GM19397 (cell line): ENCODE data around the gene RAB14.

Source experiments
- ATAC-seq: cut with Tn5 transposase; IDR thresholded peaks from one replicate; pipeline ENCODE4 v1.9.1; 2021; ENCODE audit warnings: mild to moderate bottlenecking, moderate library complexity; ENCODE audit not compliant: unreplicated experiment

The RAB14 gene

GRCh38 chr9:121201738-121202533 is at the start of gene RAB14:
RAB14 (minus strand) TSS chr9:121201869; CDS start chr9:121193412, 8,457 bp downstream.
- peak; percentile 87 for ATAC-seq

DNA sequence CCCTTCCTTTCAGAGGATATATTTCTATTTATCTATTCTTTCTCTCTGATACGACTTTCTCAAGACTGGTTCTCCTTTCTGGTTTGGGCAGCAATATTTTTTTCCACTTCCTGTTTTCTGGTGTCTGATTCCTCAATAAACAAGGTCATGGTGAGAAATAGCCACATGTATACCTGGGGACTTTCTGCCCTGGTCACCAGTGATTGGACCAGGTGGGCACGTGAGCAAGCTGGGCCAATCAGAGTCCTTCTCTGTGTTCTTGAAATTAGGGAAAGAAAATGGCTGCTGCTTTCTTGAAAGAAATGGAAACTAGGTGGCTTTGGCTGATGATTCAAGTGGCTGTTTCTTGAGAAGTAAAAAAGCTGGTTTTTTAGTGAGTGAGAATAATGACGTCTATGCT is 47.9 kb upstream of the RAB14 start:
- no peak for ATAC-seq

- ATAC-seq: no peak
Observed at GRCh38 chr9:121246821-121247561, 45.3 kb upstream of the RAB14 start.

DNA sequence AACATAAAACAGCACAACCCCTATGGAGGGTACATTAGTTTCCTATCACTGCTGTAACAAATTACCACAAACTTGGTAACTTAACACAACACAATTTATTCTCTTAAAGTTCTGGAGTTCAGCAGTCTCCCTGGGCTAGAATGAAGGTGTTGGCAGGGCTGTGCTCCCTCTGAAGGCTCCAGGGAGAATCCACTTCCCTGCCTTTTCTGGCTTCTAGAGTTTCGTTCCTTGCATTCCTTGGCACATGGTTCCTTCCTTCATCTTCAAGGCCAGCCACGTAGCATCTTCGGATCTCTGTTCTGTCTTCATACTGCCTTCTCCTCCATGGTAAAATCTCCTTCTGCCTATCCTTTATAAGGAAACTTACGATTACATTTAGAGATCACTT is 41.3 kb upstream of the RAB14 start:
- ATAC-seq: no peak

DNA sequence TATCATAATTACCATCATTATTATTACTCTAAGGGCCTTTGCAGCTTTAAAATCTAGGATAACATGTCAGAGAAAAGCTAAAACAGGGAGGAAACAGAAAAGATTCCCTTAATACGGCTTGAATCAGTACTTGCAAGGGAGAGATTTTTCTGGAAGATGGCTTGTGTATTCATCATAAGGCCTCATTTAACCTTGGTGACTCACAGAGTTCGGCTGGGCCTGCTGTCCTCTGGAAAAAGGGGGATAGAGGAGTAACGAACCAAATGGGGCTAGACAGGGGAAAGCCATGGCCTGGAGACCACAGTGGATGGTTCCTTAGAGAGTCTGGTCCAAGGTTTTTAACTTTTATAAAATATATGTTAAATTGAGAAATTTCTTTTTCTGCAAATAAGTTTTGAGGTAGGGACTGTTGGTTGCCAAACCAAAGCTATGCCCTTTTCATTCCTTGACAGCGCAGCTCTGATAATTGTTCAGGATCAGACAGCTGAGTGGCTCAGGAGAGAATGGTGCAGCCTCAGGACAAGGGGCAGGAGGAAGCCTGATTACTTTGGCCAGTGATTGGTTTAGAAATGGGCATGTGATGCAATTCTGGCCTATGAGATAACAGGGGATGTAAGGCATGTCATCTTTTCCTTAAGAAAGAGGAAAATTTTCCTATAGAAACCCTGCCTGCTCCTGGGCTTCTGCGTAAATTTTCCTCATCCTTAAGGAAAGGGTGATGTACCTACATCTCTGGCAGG is 40.7 kb upstream of the RAB14 start:
- ATAC-seq: no peak

GRCh38 chr9:121240472-121241135 is 38.9 kb upstream of the RAB14 start:
- ATAC-seq: no peak

GRCh38 chr9:121239851-121240250 is 38.2 kb upstream of the RAB14 start:
- ATAC-seq: no peak

DNA sequence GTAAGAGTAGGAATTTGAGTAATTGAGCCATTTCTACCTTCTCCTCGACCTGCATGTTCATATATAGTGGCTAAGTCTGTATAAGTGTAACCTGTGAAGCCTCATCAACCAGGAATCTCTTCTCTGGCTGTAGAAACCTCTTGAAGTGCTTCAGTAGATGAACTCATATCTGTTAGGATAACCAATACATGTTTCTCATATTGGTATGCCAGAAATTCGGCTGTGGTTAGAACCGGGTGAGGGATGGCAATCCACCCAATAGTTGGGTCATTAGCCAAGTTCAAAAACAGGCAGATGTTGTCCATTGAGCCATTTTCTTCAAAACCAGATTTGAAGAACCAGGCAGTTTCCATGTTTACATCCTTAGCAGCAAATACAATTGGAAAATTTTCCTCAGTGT is 37.4 kb upstream of the RAB14 start:
- no peak for ATAC-seq

GRCh38 chr9:121237916-121238315 is 36.2 kb upstream of the RAB14 start:
- no peak for ATAC-seq

DNA sequence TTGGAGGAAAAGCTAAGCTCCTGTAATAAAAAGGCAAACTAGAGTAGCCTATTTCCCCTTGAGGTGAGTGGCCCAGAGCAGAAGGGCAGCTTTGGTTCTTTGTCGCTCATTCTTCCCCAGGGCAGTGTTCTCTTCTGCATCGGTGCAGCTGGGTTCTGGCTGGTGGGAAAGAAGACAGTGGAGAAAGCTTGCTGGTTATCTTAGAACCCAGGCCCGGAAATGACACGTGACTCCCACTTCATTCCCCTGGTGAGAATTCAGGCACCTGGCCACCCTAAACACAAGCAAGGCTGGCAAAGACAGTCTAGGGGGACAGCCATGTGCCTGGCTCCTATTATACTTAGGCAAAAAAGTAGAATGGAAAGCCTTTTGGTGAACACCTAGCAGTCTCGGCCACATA is 33.8 kb upstream of the RAB14 start:
- no peak for ATAC-seq

GRCh38 chr9:121234832-121235161 is 33.1 kb upstream of the RAB14 start:
- ATAC-seq: no peak

- no peak for ATAC-seq
Observed at GRCh38 chr9:121233906-121234831, 32.5 kb upstream of the RAB14 start.

- ATAC-seq: no peak
Observed at GRCh38 chr9:121232251-121232650, 30.6 kb upstream of the RAB14 start.

- ATAC-seq: no peak
Observed at GRCh38 chr9:121230256-121230655, 28.6 kb upstream of the RAB14 start.

- ATAC-seq: no peak
Observed at GRCh38 chr9:121227862-121228261, 26.2 kb upstream of the RAB14 start.

DNA sequence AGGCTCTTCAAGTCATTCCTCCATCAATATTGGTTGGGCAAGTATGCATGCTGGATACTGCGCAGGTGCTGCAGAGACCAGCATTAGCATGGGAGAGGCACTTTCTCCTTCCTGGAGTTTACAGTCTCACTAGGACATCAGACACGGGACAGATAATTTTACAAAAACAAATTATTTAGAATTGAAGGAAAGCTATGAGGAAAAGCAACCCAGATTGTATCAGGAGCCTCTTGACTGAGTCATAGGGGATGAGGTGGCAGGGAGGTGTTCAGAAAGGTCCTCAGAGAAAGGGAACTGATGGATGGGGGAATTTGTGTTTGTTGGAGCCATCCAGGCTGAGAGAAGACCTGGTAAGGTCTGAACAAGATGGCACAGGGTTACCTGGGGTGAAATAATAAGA is 24.5 kb upstream of the RAB14 start:
- ATAC-seq: no peak

GRCh38 chr9:121225240-121225639 is 23.6 kb upstream of the RAB14 start:
- ATAC-seq: no peak

GRCh38 chr9:121222524-121223171 is 21.0 kb upstream of the RAB14 start:
- no peak for ATAC-seq

DNA sequence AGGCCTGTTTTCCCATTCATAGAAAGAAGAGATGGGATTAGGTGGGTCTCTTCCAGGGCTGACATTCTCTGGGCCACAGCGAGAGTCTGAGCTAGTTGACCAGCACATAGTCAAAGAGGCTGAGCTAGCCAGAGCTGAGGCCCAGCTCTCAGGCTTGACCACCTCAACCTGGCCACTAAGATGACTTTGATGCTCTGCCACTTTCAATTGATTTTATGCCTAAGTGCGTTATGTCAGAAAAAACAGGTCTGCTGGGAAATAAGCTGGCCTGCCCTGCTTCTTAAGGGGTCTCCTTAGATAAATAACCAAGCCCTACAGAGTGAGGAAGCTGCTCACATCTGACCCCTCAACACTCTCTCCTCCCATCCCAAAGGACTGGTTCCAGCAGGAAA is 20.0 kb upstream of the RAB14 start:
- no peak for ATAC-seq
